RWPE2 (cell line): Measurements from ENCODE around the gene HAGHL.
A peak's percentile ranks its signal among the peaks of the same experiment; 100 is the strongest.

Source experiments
- ATAC-seq: fragments of 200-7000 bp; cut with Tn5 transposase; 3 replicates; pipeline ENCODE4 v1.9.1; 2021; ENCODE audit warnings: low read depth
- DNase-seq: peaks from one replicate; pipeline ENCODE4 v3.0.0-alpha.2; 2020; ENCODE audit warnings: low spot score
- H3K27ac ChIP-seq: fragments of 450-650 bp; 2 replicates; pipeline ENCODE4 v1.5.1; 2017; ENCODE audit warnings: mild to moderate bottlenecking; ENCODE audit not compliant: poor library complexity, severe bottlenecking
- H3K27me3 ChIP-seq: fragments of 250-450 bp; sonication (Bioruptor Pico); 2 replicates; pipeline ENCODE4 v1.5.1; 2021; ENCODE audit warnings: mild to moderate bottlenecking, moderate library complexity; ENCODE audit not compliant: insufficient read depth, poor library complexity, severe bottlenecking
- H3K36me3 ChIP-seq: fragments of 250-450 bp; sonication (Bioruptor Pico); 2 replicates; pipeline ENCODE4 v1.5.1; 2020; ENCODE audit warnings: low read depth, mild to moderate bottlenecking, moderate library complexity
- H3K4me1 ChIP-seq: fragments of 250-450 bp; sonication (Bioruptor Pico); 2 replicates; pipeline ENCODE4 v1.5.1; 2021; ENCODE audit warnings: mild to moderate bottlenecking, moderate library complexity; ENCODE audit not compliant: insufficient read depth, poor library complexity, severe bottlenecking
- H3K4me3 ChIP-seq: fragments of 250-450 bp; sonication (Bioruptor Pico); 2 replicates; pipeline ENCODE4 v1.5.1; 2021; ENCODE audit warnings: mild to moderate bottlenecking, moderate library complexity; ENCODE audit not compliant: severe bottlenecking
- H3K9me3 ChIP-seq: fragments of 250-450 bp; sonication (Bioruptor Pico); 2 replicates; pipeline ENCODE4 v1.5.1; 2021; ENCODE audit warnings: mild to moderate bottlenecking, moderate library complexity; ENCODE audit not compliant: severe bottlenecking
- CTCF ChIP-seq: fragments of 450-650 bp; IDR thresholded peaks from one replicate; pipeline ENCODE4 v1.5.1; 2017; ENCODE audit warnings: mild to moderate bottlenecking, moderate library complexity; ENCODE audit not compliant: poor library complexity, severe bottlenecking

HAGHL gene

GRCh38 chr16:715477-716199, 11.3 kb upstream of the HAGHL start:
- no peak for ATAC-seq
- DNase-seq, result no peak
- Histone ChIP-seq H3K4me1 (peaks cover 18% of the 10 kb centered on the region), H3K27me3 (no peaks in the 10 kb centered on the region), H3K9me3 (no peaks in the 10 kb centered on the region), H3K36me3 (peaks cover 7% of the 10 kb centered on the region; the same call in 1 of the 2 replicates), H3K27ac (peak overlapping the region; percentile 84), H3K4me3 (peak overlapping the region; percentile 80)
- TF ChIP-seq CTCF, result peak; percentile 67

- H3K4me3 ChIP-seq, result peak overlapping the region; percentile 80
- peaks cover 7% of the 10 kb centered on the region; the same call in 1 of the 2 replicates for H3K36me3 ChIP-seq
- TF ChIP-seq CTCF, result no peak
- H3K27ac ChIP-seq, result peak overlapping the region; percentile 84
- H3K9me3 ChIP-seq, result no peaks in the 10 kb centered on the region
- no peak for ATAC-seq
- DNase-seq, result no peak
- peaks cover 18% of the 10 kb centered on the region for H3K4me1 ChIP-seq
- H3K27me3 ChIP-seq, result no peaks in the 10 kb centered on the region
Observed at GRCh38 chr16:716200-716568, 10.7 kb upstream of the HAGHL start.

- H3K36me3 ChIP-seq, result peaks cover 7% of the 10 kb centered on the region; the same call in 1 of the 2 replicates
- no peaks in the 10 kb centered on the region for H3K27me3 ChIP-seq
- DNase-seq, result no peak
- no peak overlapping the region for H3K27ac ChIP-seq
- H3K4me3 ChIP-seq, result peak overlapping the region; percentile 80
- no peaks in the 10 kb centered on the region for H3K9me3 ChIP-seq
- ATAC-seq, result no peak
- TF ChIP-seq CTCF, result no peak
- H3K4me1 ChIP-seq, result peaks cover 18% of the 10 kb centered on the region
Observed at GRCh38 chr16:716768-717325, 10.1 kb upstream of the HAGHL start.

- no peak for TF ChIP-seq CTCF
- Histone ChIP-seq H3K27me3 (no peaks in the 10 kb centered on the region), H3K9me3 (no peaks in the 10 kb centered on the region), H3K27ac (no peak overlapping the region), H3K4me3 (no peak overlapping the region), H3K4me1 (peaks cover 12% of the 10 kb centered on the region), H3K36me3 (peaks cover 7% of the 10 kb centered on the region; the same call in 1 of the 2 replicates)
- DNase-seq (no peak), ATAC-seq (no peak)
Observed at GRCh38 chr16:717450-718245, 9.3 kb upstream of the HAGHL start.
